ENCODE results near the gene UCK1. TPM values are rescaled to one million over a fixed set of nuclear protein-coding genes. Genes with fewer than 3 reads are reported as not detected.
A peak's percentile ranks its signal among the peaks of the same experiment; 100 is the strongest.

The UCK1 gene
- total RNA-seq, 1 donor from 2014 or later, result 30.7 TPM

DNA sequence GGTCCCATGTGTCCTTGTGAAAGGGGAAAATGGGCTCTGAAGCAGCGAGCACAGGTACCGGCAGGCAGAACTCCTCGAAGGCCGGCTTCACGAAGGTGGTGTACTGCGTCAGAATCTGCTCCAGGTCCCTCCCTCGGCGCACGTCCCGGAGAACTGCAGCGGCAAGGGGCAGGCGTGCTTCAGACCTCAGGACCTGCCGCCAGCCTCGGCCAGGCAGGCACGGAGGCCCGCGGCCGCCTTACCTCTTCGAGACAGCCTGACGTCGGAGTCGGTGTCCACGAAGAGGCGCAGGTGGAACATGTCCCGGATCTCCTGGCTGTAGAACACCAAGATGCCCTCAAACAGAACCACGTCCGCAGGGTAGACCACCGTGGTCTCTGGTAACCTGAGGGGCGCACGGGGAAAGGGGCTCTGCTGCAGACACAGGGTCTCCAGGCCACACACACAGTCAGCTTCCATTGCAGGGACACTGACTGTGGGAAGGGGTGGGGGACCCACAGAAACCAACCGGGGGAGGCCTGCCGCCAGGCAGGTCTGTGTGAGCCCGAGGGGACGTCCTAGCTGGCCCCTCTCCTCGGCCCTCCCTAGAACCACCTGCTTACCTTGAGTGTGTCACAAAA lies 2.1 kb downstream of the UCK1 start:
- H3K4me1 ChIP-seq, result peaks cover 5% of the 10 kb centered on the region
- peaks cover 10% of the 10 kb centered on the region for H3K4me1 Mint-ChIP-seq
- H3K36me3 Mint-ChIP-seq, result peaks cover 12% of the 10 kb centered on the region
- H3K4me3 ChIP-seq, result no peak overlapping the region
- no peak overlapping the region for H2AFZ ChIP-seq (replicated peaks)
- no peaks in the 10 kb centered on the region for H3K9me3 ChIP-seq (ENCODE audit: low read depth)
- peaks cover 8% of the 10 kb centered on the region for H3F3A ChIP-seq (ENCODE audit: low read depth)
- no peaks in the 10 kb centered on the region for H3K27me3 ChIP-seq
- H3K27me3 Mint-ChIP-seq (ENCODE audit: insufficient read depth, low read depth), result peaks cover 8% of the 10 kb centered on the region
- H4K20me1 ChIP-seq (ENCODE audit: low read depth), result peaks cover 14% of the 10 kb centered on the region
- DNase-seq (ENCODE audit: low spot score), result no peak
- TF ChIP-seq, protein P1, sequence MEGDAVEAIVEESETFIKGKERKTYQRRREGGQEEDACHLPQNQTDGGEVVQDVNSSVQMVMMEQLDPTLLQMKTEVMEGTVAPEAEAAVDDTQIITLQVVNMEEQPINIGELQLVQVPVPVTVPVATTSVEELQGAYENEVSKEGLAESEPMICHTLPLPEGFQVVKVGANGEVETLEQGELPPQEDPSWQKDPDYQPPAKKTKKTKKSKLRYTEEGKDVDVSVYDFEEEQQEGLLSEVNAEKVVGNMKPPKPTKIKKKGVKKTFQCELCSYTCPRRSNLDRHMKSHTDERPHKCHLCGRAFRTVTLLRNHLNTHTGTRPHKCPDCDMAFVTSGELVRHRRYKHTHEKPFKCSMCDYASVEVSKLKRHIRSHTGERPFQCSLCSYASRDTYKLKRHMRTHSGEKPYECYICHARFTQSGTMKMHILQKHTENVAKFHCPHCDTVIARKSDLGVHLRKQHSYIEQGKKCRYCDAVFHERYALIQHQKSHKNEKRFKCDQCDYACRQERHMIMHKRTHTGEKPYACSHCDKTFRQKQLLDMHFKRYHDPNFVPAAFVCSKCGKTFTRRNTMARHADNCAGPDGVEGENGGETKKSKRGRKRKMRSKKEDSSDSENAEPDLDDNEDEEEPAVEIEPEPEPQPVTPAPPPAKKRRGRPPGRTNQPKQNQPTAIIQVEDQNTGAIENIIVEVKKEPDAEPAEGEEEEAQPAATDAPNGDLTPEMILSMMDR (IDR thresholded peaks at IDR 0.05), result no peak
- TF ChIP-seq EZH2 (IDR thresholded peaks at IDR 0.05), result no peak
- TF ChIP-seq EZH2phosphoT487 (IDR thresholded peaks at IDR 0.05), result no peak
- no peak overlapping the region for H3K27ac ChIP-seq
- peak overlapping the region; percentile 91 for H3K4me3 Mint-ChIP-seq
- peaks cover 19% of the 10 kb centered on the region for H3K79me2 ChIP-seq (ENCODE audit: low read depth)
- H3K36me3 ChIP-seq, result no peaks in the 10 kb centered on the region
- no peak overlapping the region for H3K27ac Mint-ChIP-seq
- H3K9me3 Mint-ChIP-seq, result no peaks in the 10 kb centered on the region
- no peak overlapping the region for H3K4me2 ChIP-seq
- no peak overlapping the region for H3K9ac ChIP-seq

DNA sequence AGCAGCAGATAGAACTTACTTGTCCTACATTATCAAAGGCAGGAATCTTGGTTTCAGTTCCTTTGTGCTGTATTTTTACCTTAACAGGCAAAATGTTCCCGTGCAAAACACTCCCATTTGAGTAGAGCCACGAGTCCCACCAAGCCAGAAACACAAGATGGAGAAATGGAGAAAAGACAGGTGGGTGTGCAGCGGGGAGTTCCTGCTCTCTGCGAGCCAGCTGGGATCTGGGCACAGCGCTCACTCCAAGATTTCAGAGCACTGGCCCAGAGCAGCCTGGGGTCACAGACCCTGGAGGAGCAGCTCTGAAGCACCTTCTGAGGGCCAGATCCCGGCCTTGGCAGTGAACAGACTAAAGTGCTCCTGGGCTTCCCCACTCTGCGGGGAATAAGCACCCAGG lies 2.9 kb downstream of the UCK1 start:
- no peaks in the 10 kb centered on the region for H3K36me3 ChIP-seq
- peaks cover 10% of the 10 kb centered on the region for H3K4me1 Mint-ChIP-seq
- H3K9ac ChIP-seq, result no peak overlapping the region
- no peak for DNase-seq (ENCODE audit: low spot score)
- H3K79me2 ChIP-seq (ENCODE audit: low read depth), result peaks cover 19% of the 10 kb centered on the region
- peaks cover 12% of the 10 kb centered on the region for H3K36me3 Mint-ChIP-seq
- peaks cover 14% of the 10 kb centered on the region for H4K20me1 ChIP-seq (ENCODE audit: low read depth)
- peaks cover 12% of the 10 kb centered on the region for H3F3A ChIP-seq (ENCODE audit: low read depth)
- no peak overlapping the region for H3K4me3 ChIP-seq
- TF ChIP-seq, protein P1 (IDR thresholded peaks at IDR 0.05), result no peak
- TF ChIP-seq EZH2 (IDR thresholded peaks at IDR 0.05), result no peak
- H3K9me3 Mint-ChIP-seq, result no peaks in the 10 kb centered on the region
- peaks cover 9% of the 10 kb centered on the region for H3K27me3 Mint-ChIP-seq (ENCODE audit: insufficient read depth, low read depth)
- no peak overlapping the region for H3K27ac Mint-ChIP-seq
- peak overlapping the region; percentile 60 for H3K4me3 Mint-ChIP-seq
- H3K27me3 ChIP-seq, result no peaks in the 10 kb centered on the region
- no peaks in the 10 kb centered on the region for H3K9me3 ChIP-seq (ENCODE audit: low read depth)
- no peak overlapping the region for H2AFZ ChIP-seq (replicated peaks)
- H3K4me1 ChIP-seq, result peaks cover 5% of the 10 kb centered on the region
- no peak overlapping the region for H3K27ac ChIP-seq
- no peak overlapping the region for H3K4me2 ChIP-seq

- Histone ChIP-seq H3K9me3 (ENCODE audit: low read depth) (no peaks in the 10 kb centered on the region), H3K27me3 (no peaks in the 10 kb centered on the region), H3K4me1 (peaks cover 5% of the 10 kb centered on the region), H3F3A (ENCODE audit: low read depth) (peaks cover 12% of the 10 kb centered on the region), H4K20me1 (ENCODE audit: low read depth) (peaks cover 14% of the 10 kb centered on the region), H2AFZ (replicated peaks) (no peak overlapping the region), H3K9ac (no peak overlapping the region), H3K4me3 (no peak overlapping the region), H3K79me2 (ENCODE audit: low read depth) (peaks cover 18% of the 10 kb centered on the region), H3K27ac (no peak overlapping the region), H3K36me3 (no peaks in the 10 kb centered on the region), H3K4me2 (no peak overlapping the region)
- peaks cover 13% of the 10 kb centered on the region for H3K27me3 Mint-ChIP-seq (ENCODE audit: insufficient read depth, low read depth)
- no peak for TF ChIP-seq EZH2phosphoT487 (IDR thresholded peaks at IDR 0.05)
- TF ChIP-seq, protein P1 (IDR thresholded peaks at IDR 0.05), result no peak
- H3K9me3 Mint-ChIP-seq, result no peaks in the 10 kb centered on the region
- no peak for DNase-seq (ENCODE audit: low spot score)
- H3K4me1 Mint-ChIP-seq, result peaks cover 7% of the 10 kb centered on the region
- no peak overlapping the region for H3K27ac Mint-ChIP-seq
- H3K36me3 Mint-ChIP-seq, result peaks cover 18% of the 10 kb centered on the region
- H3K4me3 Mint-ChIP-seq, result peak overlapping the region; percentile 5
Observed at GRCh38 chr9:131525643-131526565, 5.2 kb downstream of the UCK1 start.
